ENCODE data around the gene AARS2. TPM values are rescaled to one million over a fixed set of nuclear protein-coding genes. Genes with fewer than 3 reads are reported as not detected.

The AARS2 gene
- total RNA-seq, 1 experiment from 2014 or later, result 11.4 TPM

DNA sequence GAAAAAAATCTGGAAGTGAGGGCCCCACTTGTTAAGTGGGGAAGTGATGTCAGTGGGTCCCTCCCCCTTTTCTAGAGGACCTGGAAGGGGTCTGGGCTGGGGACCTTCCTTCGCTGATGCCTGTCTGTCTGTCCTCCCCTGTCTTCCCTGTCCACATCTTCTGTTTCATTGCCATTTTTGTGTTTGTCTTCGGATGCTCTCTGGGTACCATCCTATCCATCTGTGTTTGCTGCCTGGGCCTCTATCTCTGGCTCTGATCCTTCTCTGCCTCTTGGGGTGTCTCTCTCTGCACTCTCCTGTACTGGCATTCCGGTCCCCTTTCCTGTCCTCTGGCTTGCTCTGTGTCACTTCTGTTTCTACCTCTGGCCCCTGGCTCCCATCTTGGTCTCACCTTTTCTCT is 40.6 kb downstream of the AARS2 start:
- Histone ChIP-seq H3K4me3 (no peak overlapping the region), H3K4me1 (replicated peaks) (no peaks in the 10 kb centered on the region; the same call in 1 of the 2 replicates), H3K36me3 (no peaks in the 10 kb centered on the region), H3K9me3 (replicated peaks) (no peaks in the 10 kb centered on the region), H3K27me3 (replicated peaks) (peaks cover 25% of the 10 kb centered on the region), H3K27ac (no peak overlapping the region)
- no peak for DNase-seq (ENCODE audit: low read depth in 1 of 2, low spot score in 2 of 2)

DNA sequence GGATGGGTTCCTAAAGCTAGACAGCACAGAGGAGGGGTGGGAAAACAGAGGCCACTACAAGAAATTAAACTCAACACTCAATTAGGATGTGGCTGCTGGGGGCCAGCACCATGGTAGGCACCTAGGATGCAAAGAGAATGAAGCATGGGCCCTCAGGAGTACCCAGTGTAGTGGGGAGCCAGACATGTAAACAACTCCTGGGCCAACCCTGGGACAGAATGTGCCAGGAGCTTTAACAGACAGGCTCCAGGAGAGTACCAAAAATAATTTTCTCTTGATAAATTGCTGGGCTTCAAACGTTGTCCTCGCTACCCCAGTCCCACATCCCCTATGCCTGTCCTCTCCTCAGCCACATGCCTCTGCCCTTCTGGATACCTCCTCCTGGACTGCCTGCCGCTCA is 41.2 kb downstream of the AARS2 start:
- no peaks in the 10 kb centered on the region for H3K9me3 ChIP-seq (replicated peaks)
- no peaks in the 10 kb centered on the region for H3K36me3 ChIP-seq
- DNase-seq (ENCODE audit: low read depth in 1 of 2, low spot score in 2 of 2), result no peak
- peaks cover 25% of the 10 kb centered on the region for H3K27me3 ChIP-seq (replicated peaks)
- H3K27ac ChIP-seq, result no peak overlapping the region
- no peak overlapping the region for H3K4me3 ChIP-seq
- no peaks in the 10 kb centered on the region; the same call in 1 of the 2 replicates for H3K4me1 ChIP-seq (replicated peaks)

DNA sequence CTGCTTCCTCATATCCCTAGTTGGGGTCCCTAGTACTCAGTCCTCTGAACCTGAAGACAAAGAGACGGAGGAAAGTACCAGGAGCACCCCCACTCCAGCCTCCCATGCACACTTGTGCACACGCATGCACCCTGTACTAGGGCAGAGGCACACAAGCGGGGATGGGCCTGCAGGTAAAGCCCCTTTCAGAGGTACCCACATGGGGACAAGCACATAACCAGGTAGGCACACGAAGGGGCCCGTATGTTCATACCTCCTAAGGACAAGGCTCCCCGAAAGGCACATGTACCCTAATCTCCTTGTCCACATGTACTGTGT is 41.8 kb downstream of the AARS2 start:
- H3K4me3 ChIP-seq, result no peak overlapping the region
- no peak for DNase-seq (ENCODE audit: low read depth in 1 of 2, low spot score in 2 of 2)
- H3K36me3 ChIP-seq, result no peaks in the 10 kb centered on the region
- no peak overlapping the region for H3K27ac ChIP-seq
- H3K9me3 ChIP-seq (replicated peaks), result no peaks in the 10 kb centered on the region
- peaks cover 25% of the 10 kb centered on the region for H3K27me3 ChIP-seq (replicated peaks)
- no peaks in the 10 kb centered on the region; the same call in 1 of the 2 replicates for H3K4me1 ChIP-seq (replicated peaks)

DNA sequence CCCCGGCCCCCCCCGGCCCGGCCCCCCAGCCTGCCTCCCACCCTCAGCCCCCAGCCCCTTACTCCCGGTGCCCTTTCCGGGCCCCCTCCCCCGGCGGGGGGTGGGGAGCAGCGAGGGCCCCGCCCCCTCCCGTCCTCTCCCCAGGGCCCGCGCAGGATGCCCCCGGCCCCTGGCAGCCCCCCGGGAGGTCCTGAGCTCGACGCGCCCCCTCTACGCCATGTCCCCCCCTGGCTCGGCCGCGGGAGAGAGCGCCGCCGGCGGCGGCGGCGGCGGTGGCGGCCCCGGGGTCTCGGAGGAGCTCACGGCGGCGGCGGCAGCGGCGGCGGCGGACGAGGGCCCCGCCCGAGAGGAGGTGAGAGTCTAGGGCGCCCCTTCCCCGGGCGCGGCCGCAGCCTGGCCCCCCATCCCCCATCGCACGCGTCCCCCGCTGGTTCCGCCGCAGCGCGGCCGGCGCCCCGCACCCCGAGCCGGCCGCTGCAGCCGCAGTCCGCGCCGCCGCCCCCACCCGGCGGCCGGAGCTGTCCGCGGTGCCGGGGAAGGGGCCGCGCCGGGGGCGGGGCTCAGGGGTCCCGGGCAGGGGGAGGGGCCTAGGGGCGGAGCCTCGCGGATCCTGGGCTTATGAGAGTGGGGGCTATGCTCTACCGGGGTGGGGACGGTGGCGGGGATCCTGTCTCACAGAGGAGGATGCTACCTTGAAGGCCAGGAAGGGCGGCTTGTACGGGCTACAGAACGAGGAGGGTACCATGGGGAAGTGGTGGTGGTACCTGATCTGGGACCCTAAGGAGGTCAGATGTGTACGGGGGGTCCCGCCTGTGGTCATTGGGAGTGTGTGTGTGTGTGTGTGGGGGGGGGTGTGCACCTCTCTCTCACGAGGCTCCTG is 42.4 kb downstream of the AARS2 start:
- H3K4me3 ChIP-seq, result no peak overlapping the region; the same call in 1 of the 2 replicates

DNA sequence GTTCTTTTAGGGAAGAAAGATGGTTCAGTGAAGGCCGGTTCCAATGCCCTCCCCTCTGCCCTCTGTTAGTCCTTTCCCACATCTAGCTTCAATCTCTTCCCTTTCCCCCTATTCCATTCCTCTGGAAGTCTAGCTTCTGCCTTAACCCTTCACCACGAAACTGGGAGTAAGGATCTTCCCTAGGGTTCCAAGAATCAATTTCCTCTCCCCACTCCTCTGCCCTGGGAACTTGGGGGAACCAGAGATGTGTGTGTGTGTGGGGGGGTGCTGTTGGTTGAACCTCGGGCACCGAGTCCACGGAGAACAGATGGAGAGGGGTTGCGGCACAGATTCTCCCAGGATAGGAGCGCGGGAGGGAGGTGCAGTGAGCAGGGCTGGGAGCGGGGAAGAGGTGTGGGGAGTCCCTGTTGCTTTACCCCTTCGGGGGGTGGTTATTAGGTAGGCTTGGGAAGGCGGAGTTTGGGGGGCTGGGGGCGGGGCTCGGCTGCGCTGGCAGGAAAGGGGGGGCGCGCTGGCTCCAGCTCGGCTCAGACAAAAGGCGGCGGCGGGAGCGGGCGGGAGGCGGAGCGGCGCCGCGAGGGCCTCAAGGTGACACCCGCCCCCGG is 43.1 kb downstream of the AARS2 start, which contains the start of gene TMEM151B:
TMEM151B (plus strand) TSS at position 530 of the 605 bp plus-strand sequence. CDS start 293 bp downstream, outside the sequence.
- Histone ChIP-seq H3K4me3 (no peak within 1 kb of the TSS; the same call in 1 of the 2 replicates), H3K27ac (no peak within 1 kb of the TSS), H3K36me3 (no peaks in the 10 kb centered on the region), H3K9me3 (replicated peaks) (no peaks in the 10 kb centered on the region), H3K27me3 (replicated peaks) (peaks cover 25% of the 10 kb centered on the region), H3K4me1 (replicated peaks) (no peaks in the 10 kb centered on the region; the same call in 1 of the 2 replicates)
- no peak for DNase-seq (ENCODE audit: low read depth in 1 of 2, low spot score in 2 of 2)

More for the DNA sequence above, 42.4 kb downstream of the AARS2 start:
- H3K4me1 ChIP-seq (replicated peaks), result no peaks in the 10 kb centered on the region; the same call in 1 of the 2 replicates
- H3K27me3 ChIP-seq (replicated peaks), result peaks cover 25% of the 10 kb centered on the region
- H3K27ac ChIP-seq, result no peak overlapping the region
- no peaks in the 10 kb centered on the region for H3K36me3 ChIP-seq
- no peak for DNase-seq (ENCODE audit: low read depth in 1 of 2, low spot score in 2 of 2)
- no peaks in the 10 kb centered on the region for H3K9me3 ChIP-seq (replicated peaks)

DNA sequence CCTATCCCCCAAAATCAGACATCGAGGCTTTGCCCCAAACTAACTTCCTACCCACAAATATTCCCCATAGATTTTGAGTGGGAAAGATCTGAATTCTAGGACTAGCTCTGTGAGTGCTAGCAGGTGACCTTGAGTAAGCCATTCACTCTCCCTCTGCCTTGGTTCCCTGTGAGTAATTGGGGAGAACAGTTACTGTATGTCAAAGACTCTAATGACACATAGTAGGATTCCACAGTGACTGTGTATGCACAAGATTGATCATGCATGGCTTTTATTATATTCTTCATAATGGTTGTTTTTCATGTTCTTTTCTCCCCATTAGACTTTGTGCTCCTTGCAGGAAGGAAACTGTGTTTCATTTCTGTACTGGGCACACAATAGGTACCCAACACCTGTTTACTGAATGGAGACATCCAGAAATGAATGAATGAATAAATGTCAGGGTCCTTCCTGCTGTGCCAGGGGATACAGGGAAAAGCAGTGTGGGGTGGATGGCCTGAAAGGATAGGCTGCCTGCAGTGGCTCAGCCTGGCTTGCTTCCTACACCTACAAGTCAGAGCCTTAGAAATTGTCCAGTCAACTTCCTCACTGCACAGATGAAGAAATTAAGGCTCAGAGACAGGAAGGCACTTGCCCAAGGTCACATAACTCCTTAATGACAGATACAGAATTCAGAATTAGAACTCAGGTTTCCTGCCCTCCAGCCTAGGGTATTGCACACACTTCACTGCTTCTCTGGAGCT is 43.8 kb downstream of the AARS2 start:
- H3K27me3 ChIP-seq (replicated peaks), result peaks cover 25% of the 10 kb centered on the region
- no peak overlapping the region for H3K27ac ChIP-seq

DNA sequence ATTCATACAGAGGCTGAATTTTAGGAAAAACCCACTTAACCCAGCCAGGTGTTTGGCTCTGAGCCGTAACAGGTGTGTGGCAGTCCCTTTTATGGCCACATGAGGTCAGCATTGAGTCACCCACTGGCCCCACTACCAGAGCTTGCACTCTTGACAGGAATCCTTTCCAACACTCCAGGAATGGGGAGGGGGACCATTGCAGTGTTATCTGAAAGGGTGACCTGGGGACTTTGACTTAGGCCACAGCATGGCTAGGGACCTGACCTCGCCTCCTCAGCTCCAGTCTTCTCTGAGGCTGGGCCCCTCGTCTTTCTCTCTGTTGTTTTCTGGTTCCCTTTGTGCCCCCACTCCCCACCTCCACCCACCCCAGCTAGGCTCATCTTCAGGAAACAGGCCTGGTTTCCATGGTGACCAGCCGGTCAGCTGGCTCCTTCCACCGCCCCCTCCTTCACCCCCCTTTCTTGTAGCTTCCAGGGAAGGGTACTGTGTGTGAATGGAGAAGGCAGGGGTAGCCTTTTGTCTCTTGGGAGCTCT is 45.0 kb downstream of the AARS2 start:
- peak in 1 of 2 experiments; percentile 49 for DNase-seq (ENCODE audit: low read depth in 1 of 2, low spot score in 2 of 2)
- Histone ChIP-seq H3K27ac (no peak overlapping the region), H3K4me1 (replicated peaks) (peaks cover 18% of the 10 kb centered on the region), H3K36me3 (peaks cover 2% of the 10 kb centered on the region; the same call in 1 of the 2 replicates), H3K9me3 (replicated peaks) (no peaks in the 10 kb centered on the region), H3K4me3 (no peak overlapping the region), H3K27me3 (replicated peaks) (peaks cover 25% of the 10 kb centered on the region)

More for the DNA sequence above, 43.8 kb downstream of the AARS2 start:
- Histone ChIP-seq H3K4me3 (no peak overlapping the region), H3K4me1 (replicated peaks) (peaks cover 6% of the 10 kb centered on the region), H3K36me3 (no peaks in the 10 kb centered on the region), H3K9me3 (replicated peaks) (no peaks in the 10 kb centered on the region)
- DNase-seq (ENCODE audit: low read depth in 1 of 2, low spot score in 2 of 2), result no peak

DNA sequence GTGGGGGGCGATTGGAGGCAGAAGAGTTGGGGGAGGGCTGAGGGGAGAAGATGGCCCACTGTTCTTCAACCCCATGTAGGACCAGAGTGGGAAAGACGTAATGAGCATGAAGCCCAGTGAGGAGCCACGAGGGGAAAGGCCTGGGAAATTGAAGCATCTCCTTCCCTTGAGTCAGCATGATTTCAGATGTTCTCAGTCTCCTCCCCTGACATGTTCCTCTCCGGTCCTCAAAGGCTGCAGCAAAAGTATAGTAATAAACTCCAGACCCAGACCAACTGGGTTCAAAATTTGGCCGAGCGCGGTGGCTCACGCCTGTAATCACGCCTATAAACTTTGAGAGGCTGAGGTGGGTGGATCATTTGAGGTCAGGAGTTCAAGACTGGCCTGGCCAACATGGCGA is 45.9 kb downstream of the AARS2 start:
- no peak for DNase-seq (ENCODE audit: low read depth in 1 of 2, low spot score in 2 of 2)
- peaks cover 25% of the 10 kb centered on the region for H3K27me3 ChIP-seq (replicated peaks)
- H3K4me3 ChIP-seq, result no peak overlapping the region
- H3K4me1 ChIP-seq (replicated peaks), result peaks cover 27% of the 10 kb centered on the region
- no peaks in the 10 kb centered on the region for H3K9me3 ChIP-seq (replicated peaks)
- peaks cover 11% of the 10 kb centered on the region for H3K36me3 ChIP-seq
- no peak overlapping the region for H3K27ac ChIP-seq

DNA sequence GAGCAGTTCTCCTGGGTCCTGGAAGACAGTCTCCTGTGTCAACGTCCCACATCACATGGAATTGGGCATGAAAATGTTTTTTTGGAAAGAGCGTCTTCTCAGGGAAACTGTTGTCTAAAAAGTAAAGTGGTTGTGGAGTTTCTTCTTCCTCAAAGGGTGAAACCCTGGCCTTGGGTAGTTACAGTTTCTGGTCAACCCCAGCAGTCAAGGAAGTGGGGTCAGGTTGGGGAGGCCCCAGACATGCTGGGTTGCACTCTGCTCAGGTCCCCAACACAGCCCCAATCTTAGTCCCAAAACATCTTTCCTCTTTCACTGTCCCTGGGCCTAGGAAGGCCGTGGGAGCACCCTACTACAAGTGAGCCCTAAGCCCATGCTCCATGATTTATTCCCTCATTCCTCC is 46.8 kb downstream of the AARS2 start:
- no peak overlapping the region for H3K4me3 ChIP-seq
- DNase-seq (ENCODE audit: low read depth in 1 of 2, low spot score in 2 of 2), result no peak
- peaks cover 20% of the 10 kb centered on the region for H3K36me3 ChIP-seq
- H3K4me1 ChIP-seq (replicated peaks), result peaks cover 27% of the 10 kb centered on the region
- no peaks in the 10 kb centered on the region for H3K9me3 ChIP-seq (replicated peaks)
- peaks cover 22% of the 10 kb centered on the region for H3K27me3 ChIP-seq (replicated peaks)
- no peak overlapping the region for H3K27ac ChIP-seq

DNA sequence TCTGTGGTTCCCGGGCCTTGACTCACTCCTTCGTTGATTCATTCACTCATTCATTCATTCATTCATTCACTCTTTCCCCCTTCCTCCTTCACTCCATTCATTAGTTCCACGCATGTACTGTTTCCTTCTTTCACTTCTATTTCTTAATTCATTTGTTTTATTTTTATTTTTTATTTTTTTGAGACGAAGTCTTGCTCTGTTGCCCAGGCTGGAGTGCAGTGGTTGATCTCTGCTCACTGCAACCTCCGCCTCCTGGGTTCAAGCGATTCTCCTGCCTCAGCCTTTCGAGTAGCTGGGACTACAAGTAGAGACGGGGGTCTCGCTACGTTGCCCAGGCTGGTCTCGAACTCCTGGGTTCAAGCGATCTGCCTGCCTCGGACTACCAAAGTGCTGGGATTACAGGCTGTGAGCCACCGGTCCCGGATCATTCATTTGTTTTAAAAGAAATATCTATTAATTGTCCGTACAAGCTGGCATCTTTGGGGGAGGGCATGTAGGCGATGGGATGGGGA is 47.4 kb downstream of the AARS2 start:
- Histone ChIP-seq H3K27me3 (replicated peaks) (peaks cover 18% of the 10 kb centered on the region), H3K4me1 (replicated peaks) (peaks cover 27% of the 10 kb centered on the region), H3K9me3 (replicated peaks) (no peaks in the 10 kb centered on the region), H3K27ac (no peak overlapping the region), H3K36me3 (peaks cover 26% of the 10 kb centered on the region), H3K4me3 (no peak overlapping the region)
- DNase-seq (ENCODE audit: low read depth in 1 of 2, low spot score in 2 of 2), result no peak

DNA sequence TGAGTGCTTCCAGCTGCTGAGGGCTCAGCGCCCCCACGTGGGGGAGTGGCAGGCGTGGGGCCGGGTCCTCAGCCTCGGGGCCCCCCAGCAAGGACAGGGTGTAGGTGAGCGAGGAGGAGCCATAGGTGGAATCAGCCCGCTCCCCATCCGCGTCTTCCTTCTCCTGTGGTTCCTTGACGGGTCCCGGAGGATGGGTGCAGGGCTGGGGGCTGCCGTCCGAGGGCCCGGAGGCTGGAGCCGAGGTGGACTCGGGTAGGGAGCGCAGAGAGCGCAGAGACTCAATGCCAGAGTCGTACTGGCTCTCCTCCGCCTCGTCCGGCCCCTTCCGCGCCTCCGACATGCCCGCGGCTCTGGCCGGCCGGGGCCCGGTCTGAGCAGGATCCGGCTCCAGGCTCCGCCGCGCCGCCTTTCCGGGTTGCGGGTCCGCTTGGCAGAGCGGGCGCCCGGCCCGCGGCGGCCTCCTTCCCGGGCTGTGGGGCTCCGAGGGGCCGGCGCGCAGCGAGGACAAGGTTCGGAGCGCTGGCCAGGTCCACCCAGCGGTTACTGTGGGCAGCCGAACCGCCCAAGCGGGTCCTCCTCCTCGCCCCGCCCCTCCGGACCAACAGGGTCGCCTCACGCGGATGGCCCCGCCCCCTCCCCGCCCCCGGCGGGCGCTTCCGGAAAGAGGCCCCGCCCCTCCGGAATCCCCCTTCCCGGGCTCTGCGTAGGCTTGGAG is 48.0 kb downstream of the AARS2 start, which contains the start of gene NFKBIE:
NFKBIE (minus strand) TSS at position 545 of the 715 bp plus-strand sequence; CDS start at position 340, 205 bp downstream.
- peak; percentile 87 to 97 for DNase-seq (ENCODE audit: low read depth in 1 of 2, low spot score in 2 of 2)
- H3K4me1 ChIP-seq (replicated peaks), result peaks cover 27% of the 10 kb centered on the region

DNA sequence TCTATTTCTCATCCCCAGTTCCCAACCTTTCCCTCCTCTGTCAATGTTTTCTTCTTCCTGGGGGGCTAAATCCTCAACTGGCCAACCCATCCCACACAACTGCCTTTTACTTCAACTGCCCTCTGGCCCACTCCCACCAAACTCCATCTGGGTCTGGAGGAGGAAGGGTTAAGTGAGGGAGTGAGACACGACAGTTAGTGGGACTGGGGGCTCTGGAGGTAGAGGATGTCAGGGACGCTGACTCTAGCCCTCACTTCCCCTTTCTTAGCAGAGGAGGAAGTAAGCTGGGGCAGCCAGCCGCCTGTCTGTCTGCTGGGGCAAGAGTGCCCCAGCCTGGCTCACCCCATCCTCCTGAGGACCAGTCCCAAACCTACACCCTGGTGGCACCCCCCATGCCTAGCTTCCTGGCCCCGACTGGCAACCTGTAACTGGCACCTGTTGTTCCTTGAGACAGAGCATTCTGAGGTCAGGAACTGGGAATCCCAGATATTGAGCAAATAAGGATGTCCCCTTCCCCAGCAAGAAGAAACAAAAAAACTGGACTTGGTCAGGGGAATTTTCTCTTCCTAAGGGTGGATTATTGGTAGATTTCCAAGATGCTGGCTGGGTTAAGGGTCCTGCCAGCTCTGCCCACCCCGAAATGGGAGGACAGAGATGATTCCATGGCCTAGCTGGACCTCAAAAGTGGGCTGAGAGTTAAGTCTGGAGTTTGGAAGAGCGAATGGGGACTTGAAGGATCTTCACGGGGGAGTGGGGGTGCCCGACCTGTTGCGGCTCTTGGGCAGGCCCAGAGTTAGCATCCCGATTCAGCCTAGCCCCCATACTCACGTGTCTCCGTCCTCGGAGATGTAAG is 48.8 kb downstream of the AARS2 start:
- Histone ChIP-seq H3K27ac (no peak overlapping the region), H3K27me3 (replicated peaks) (peaks cover 10% of the 10 kb centered on the region), H3K4me1 (replicated peaks) (peaks cover 27% of the 10 kb centered on the region), H3K4me3 (peak overlapping the region; percentile 67), H3K9me3 (replicated peaks) (no peaks in the 10 kb centered on the region), H3K36me3 (peaks cover 38% of the 10 kb centered on the region)
- no peak for DNase-seq (ENCODE audit: low read depth in 1 of 2, low spot score in 2 of 2)

More for the DNA sequence above, 48.0 kb downstream of the AARS2 start, which contains the start of gene NFKBIE:
- H3K27ac ChIP-seq, result peak within 1 kb of the TSS; percentile 50
- H3K9me3 ChIP-seq (replicated peaks), result no peaks in the 10 kb centered on the region
- H3K4me3 ChIP-seq, result peak within 1 kb of the TSS; percentile 67
- peaks cover 18% of the 10 kb centered on the region for H3K27me3 ChIP-seq (replicated peaks)
- peaks cover 32% of the 10 kb centered on the region for H3K36me3 ChIP-seq

Measured in SJSA1 (cell line).